Activated CD8-positive, alpha-beta T cell treated with anti-CD3 and anti-CD28 coated beads, Interleukin-2, amount 10 ng/mL, durations not matched to agents 7 days and 5 days (primary cell): Measurements from ENCODE around the gene MYH15. TPM values are rescaled to one million over a fixed set of nuclear protein-coding genes. Genes with fewer than 3 reads are reported as not detected.

Experiments used
- ATAC-seq: fragments of 150-1000 bp; cut with Tn5 transposase; one replicate; pipeline ENCODE4 v1.10.0; 2021; ENCODE audit warnings: moderate library complexity
- CTCF ChIA-PET: fragments of 350-600 bp; sonication (Branson Sonifier 250); formaldehyde crosslinking; loops from one replicate; lab custom pipeline; 2021; ENCODE audit warnings: antibody characterized with exemption; lab: Charles Lee
- POLR2A ChIA-PET: fragments of 350-600 bp; sonication (Branson Sonifier 250); formaldehyde crosslinking; loops from one replicate; lab custom pipeline; 2021; ENCODE audit warnings: antibody characterized with exemption; lab: Charles Lee
- DNase-seq: peaks from one replicate; pipeline ENCODE4 v3.0.0-alpha.2; 2020
- H3K27ac Mint-ChIP-seq: one replicate; pipeline ENCODE4 v1.8.0; 2021; ENCODE audit warnings: mild to moderate bottlenecking, mixed read lengths
- H3K27me3 Mint-ChIP-seq: one replicate; pipeline ENCODE4 v1.8.0; 2021; ENCODE audit warnings: low read depth, mixed read lengths
- H3K36me3 Mint-ChIP-seq: one replicate; pipeline ENCODE4 v1.8.0; 2021; ENCODE audit warnings: low read depth, mixed read lengths
- H3K4me1 Mint-ChIP-seq: one replicate; pipeline ENCODE4 v1.8.0; 2021; ENCODE audit warnings: low read depth, mixed read lengths
- H3K4me3 Mint-ChIP-seq: one replicate; pipeline ENCODE4 v1.8.0; 2021; ENCODE audit warnings: mild to moderate bottlenecking, mixed read lengths
- H3K9me3 Mint-ChIP-seq: one replicate; pipeline ENCODE4 v1.8.0; 2022; ENCODE audit warnings: mixed read lengths; ENCODE audit not compliant: insufficient read depth
- total RNA-seq, 2 experiments: library from RNA; stranded (reverse); gene quantifications; one replicate each; pipeline ENCODE4 v1.2.3, GENCODE V29; 2021

MYH15 gene
- total RNA-seq, 2 experiments from 2014 or later: 0.13 to 0.21 TPM

- POLR2A ChIA-PET: no interaction called here
- no peak for ATAC-seq
Measured at GRCh38 chr3:108345492-108346205, 164.7 kb downstream of the MYH15 start.

GRCh38 chr3:108343491-108343890, 166.9 kb downstream of the MYH15 start:
- peaks cover 29% of the 10 kb centered on the region for H3K4me1 Mint-ChIP-seq
- no peaks in the 10 kb centered on the region for H3K27me3 Mint-ChIP-seq
- ATAC-seq: no peak
- H3K9me3 Mint-ChIP-seq: peaks cover 6% of the 10 kb centered on the region
- DNase-seq: no peak
- ChIA-PET CTCF (interaction anchor here (1.0 to 3.4 kb wide), 8 partner anchors 10 to 190 kb away, joined by 3 to 16 read pairs (median 4); no protein-coding TSS in a partner anchor), POLR2A (interaction anchor here (1.2 to 1.8 kb wide), 3 partner anchors 11 to 49 kb away, joined by 3 to 5 read pairs (median 4); no protein-coding TSS in a partner anchor)
- H3K27ac Mint-ChIP-seq: no peak overlapping the region
- no peak overlapping the region for H3K4me3 Mint-ChIP-seq
- peaks cover 12% of the 10 kb centered on the region for H3K36me3 Mint-ChIP-seq

More at GRCh38 chr3:108345492-108346205, 164.7 kb downstream of the MYH15 start:
- Mint-ChIP-seq H3K9me3 (peaks cover 6% of the 10 kb centered on the region), H3K27ac (no peak overlapping the region), H3K4me3 (no peak overlapping the region), H3K36me3 (peaks cover 15% of the 10 kb centered on the region), H3K4me1 (peaks cover 29% of the 10 kb centered on the region), H3K27me3 (no peaks in the 10 kb centered on the region)
- DNase-seq: no peak
- CTCF ChIA-PET: interaction anchor here (0.7 to 2.3 kb wide), 3 partner anchors 61 to 132 kb away, joined by 3 to 7 read pairs (median 6); no protein-coding TSS in a partner anchor

- H3K9me3 Mint-ChIP-seq: peaks cover 1% of the 10 kb centered on the region
- no peak for DNase-seq
- ChIA-PET CTCF (interaction anchor here (0.7 to 3.4 kb wide), 6 partner anchors 9 to 135 kb away, joined by 3 to 16 read pairs (median 4); no protein-coding TSS in a partner anchor), POLR2A (interaction anchor here (0.8 to 1.8 kb wide), 4 partner anchors 11 to 119 kb away, joined by 3 to 5 read pairs (median 4); no protein-coding TSS in a partner anchor)
- H3K4me1 Mint-ChIP-seq: peaks cover 29% of the 10 kb centered on the region
- H3K27me3 Mint-ChIP-seq: no peaks in the 10 kb centered on the region
- ATAC-seq: peak; percentile 69
- peaks cover 7% of the 10 kb centered on the region for H3K36me3 Mint-ChIP-seq
- peak overlapping the region; percentile 27 for H3K27ac Mint-ChIP-seq
- no peak overlapping the region for H3K4me3 Mint-ChIP-seq
Measured at GRCh38 chr3:108342837-108343486, 167.4 kb downstream of the MYH15 start.

- DNase-seq (no peak), ATAC-seq (no peak)
- Mint-ChIP-seq H3K27ac (no peak overlapping the region), H3K27me3 (no peaks in the 10 kb centered on the region), H3K4me1 (peaks cover 29% of the 10 kb centered on the region), H3K36me3 (peaks cover 8% of the 10 kb centered on the region), H3K9me3 (no peaks in the 10 kb centered on the region), H3K4me3 (no peak overlapping the region)
- ChIA-PET CTCF (interaction anchor here (3.4 kb wide), 1 partner anchor 136 kb away, joined by 16 read pairs; no protein-coding TSS in a partner anchor), POLR2A (interaction anchor here (1.1 to 1.8 kb wide), 2 partner anchors 40 to 119 kb away, joined by 4 read pairs; no protein-coding TSS in a partner anchor)
Measured at GRCh38 chr3:108341911-108342310, 168.5 kb downstream of the MYH15 start.

GRCh38 chr3:108338901-108339545, 171.4 kb downstream of the MYH15 start:
- Mint-ChIP-seq H3K4me1 (peaks cover 18% of the 10 kb centered on the region), H3K27me3 (no peaks in the 10 kb centered on the region), H3K36me3 (peaks cover 6% of the 10 kb centered on the region), H3K4me3 (no peak overlapping the region), H3K27ac (no peak overlapping the region), H3K9me3 (no peaks in the 10 kb centered on the region)
- DNase-seq (no peak), ATAC-seq (no peak)
- ChIA-PET CTCF (no interaction called here), POLR2A (interaction anchor here (1.0 kb wide), 1 partner anchor 116 kb away, joined by 3 read pairs; no protein-coding TSS in a partner anchor)

GRCh38 chr3:108334701-108335100, 175.7 kb downstream of the MYH15 start:
- peaks cover 23% of the 10 kb centered on the region for H3K36me3 Mint-ChIP-seq
- CTCF ChIA-PET: no interaction called here
- no peak for ATAC-seq
- H3K4me1 Mint-ChIP-seq: peaks cover 15% of the 10 kb centered on the region
- H3K27me3 Mint-ChIP-seq: no peaks in the 10 kb centered on the region
- no peak overlapping the region for H3K27ac Mint-ChIP-seq
- no peaks in the 10 kb centered on the region for H3K9me3 Mint-ChIP-seq
- H3K4me3 Mint-ChIP-seq: no peak overlapping the region
- POLR2A ChIA-PET: no interaction called here
- DNase-seq: no peak

- ChIA-PET CTCF (no interaction called here), POLR2A (no interaction called here)
- H3K27me3 Mint-ChIP-seq: no peaks in the 10 kb centered on the region
- H3K9me3 Mint-ChIP-seq: no peaks in the 10 kb centered on the region
- H3K4me1 Mint-ChIP-seq: peaks cover 22% of the 10 kb centered on the region
- ATAC-seq (no peak), DNase-seq (no peak)
- no peak overlapping the region for H3K27ac Mint-ChIP-seq
- H3K4me3 Mint-ChIP-seq: no peak overlapping the region
- H3K36me3 Mint-ChIP-seq: peaks cover 29% of the 10 kb centered on the region
Measured at GRCh38 chr3:108333961-108334360, 176.4 kb downstream of the MYH15 start.

- Mint-ChIP-seq H3K27ac (no peak overlapping the region), H3K9me3 (peaks cover 7% of the 10 kb centered on the region), H3K27me3 (no peaks in the 10 kb centered on the region), H3K4me3 (no peak overlapping the region), H3K4me1 (peaks cover 43% of the 10 kb centered on the region), H3K36me3 (peaks cover 41% of the 10 kb centered on the region)
- ChIA-PET CTCF (no interaction called here), POLR2A (interaction anchor here (1.0 kb wide), 1 partner anchor 11 kb away, joined by 3 read pairs; no protein-coding TSS in a partner anchor)
- DNase-seq: no peak
- ATAC-seq: no peak
Measured at GRCh38 chr3:108331792-108332191, 178.6 kb downstream of the MYH15 start.

Other genes starting within 250 kb of the MYH15 start
- gene HHLA2, start 214.0 kb downstream of the MYH15 start, total RNA-seq: 1 to 10 TPM; 3.3 to 3.9 TPM
- gene CIP2A, start 78.8 kb upstream of the MYH15 start, total RNA-seq: 10 to 100 TPM; 58.5 to 64.3 TPM
- 10 to 100 TPM; 20.5 to 20.8 TPM for gene DZIP3, start 79.1 kb upstream of the MYH15 start, total RNA-seq
- gene RETNLB, start 246.8 kb upstream of the MYH15 start, total RNA-seq: not detected